ENCODE data around the gene SAA1.
"Not testable (repeated sequence)": the region's sequence is repeated elsewhere in the genome, so short reads cannot be mapped to it uniquely, and the experiment has no call there.

The SAA1 gene

DNA sequence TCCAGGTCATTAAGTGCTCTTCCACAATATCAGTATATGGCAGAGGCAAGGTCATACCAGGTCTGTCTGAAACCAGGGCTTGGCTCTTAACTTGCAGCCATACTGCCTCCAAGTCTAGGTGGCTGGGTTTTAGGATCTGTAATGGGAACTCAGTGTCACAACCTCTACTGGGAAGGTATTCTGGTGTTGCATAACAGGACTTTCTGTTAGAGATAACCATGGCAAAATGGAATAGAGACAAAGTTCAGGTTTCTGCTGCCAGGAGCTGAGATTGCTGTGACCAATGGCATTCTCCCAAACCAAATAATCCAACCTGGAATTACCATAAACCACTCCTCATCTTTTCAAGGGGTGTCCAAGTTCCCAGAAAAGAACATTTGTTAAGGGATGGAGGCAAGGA is 6.8 kb upstream of the SAA1 start:
- DNase-seq (ENCODE audit: low spot score): no peak

DNA sequence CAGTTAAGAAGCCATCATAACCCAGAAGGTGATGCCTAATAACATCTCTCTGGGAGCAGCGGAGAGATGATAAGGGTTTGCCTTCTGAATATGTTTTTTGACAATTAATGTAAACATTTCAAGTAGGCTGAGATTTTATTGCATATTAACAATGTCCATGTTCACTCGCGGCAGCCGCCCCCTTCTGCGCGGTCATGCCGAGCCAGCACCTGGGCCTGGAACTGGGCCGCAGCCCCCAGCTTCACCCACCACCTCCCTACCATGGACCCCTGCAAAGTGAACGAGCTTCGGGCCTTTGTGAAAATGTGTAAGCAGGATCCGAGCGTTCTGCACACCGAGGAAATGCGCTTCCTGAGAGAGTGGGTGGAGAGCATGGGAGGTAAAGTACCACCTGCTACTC is 4.3 kb upstream of the SAA1 start:
- no peak for DNase-seq (ENCODE audit: low spot score)

DNA sequence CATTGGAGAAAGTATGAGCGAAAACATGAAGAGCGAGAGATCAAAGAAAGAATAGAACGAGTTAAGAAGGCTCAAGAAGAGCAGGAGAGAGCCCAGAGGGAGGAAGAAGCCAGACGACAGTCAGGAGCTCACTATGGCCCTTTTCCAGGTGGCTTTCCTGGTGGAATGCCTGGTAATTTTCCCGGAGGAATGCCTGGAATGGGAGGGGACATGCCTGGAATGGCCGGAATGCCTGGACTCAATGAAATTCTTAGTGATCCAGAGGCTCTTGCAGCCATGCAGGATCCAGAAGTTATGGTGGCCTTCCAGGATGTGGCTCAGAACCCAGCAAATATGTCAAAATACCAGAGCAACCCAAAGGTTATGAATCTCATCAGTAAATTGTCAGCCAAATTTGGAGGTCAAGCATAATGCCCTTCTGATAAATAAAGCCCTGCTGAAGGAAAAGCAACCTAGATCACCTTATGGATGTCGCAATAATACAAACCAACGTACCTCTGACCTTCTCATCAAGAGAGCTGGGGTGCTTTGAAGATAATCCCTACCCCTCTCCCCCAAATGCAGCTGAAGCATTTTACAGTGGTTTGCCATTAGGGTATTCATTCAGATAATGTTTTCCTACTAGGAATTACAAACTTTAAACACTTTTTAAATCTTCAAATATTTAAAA is 3.2 kb upstream of the SAA1 start:
- DNase-seq (ENCODE audit: low spot score): not testable (repeated sequence)

DNA sequence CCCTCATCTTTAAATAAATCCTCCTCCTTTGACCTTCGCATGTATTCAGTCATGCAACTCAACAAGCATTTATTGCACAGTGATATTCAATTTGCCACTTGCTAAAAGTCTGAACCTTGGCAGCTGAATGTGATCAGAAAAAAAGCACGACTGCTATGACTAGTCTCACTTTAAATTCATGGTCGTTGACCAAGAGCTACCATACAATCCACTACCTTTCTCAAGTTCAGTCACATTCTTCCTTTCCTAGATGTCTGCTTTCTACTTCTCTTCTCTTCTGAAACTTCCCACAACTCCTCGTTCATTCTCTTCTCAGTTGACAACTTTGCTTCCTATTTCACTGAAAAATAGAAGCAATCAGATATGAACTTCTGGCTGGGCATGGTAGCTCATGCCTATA is 2.0 kb upstream of the SAA1 start:
- DNase-seq (ENCODE audit: low spot score): no peak

DNA sequence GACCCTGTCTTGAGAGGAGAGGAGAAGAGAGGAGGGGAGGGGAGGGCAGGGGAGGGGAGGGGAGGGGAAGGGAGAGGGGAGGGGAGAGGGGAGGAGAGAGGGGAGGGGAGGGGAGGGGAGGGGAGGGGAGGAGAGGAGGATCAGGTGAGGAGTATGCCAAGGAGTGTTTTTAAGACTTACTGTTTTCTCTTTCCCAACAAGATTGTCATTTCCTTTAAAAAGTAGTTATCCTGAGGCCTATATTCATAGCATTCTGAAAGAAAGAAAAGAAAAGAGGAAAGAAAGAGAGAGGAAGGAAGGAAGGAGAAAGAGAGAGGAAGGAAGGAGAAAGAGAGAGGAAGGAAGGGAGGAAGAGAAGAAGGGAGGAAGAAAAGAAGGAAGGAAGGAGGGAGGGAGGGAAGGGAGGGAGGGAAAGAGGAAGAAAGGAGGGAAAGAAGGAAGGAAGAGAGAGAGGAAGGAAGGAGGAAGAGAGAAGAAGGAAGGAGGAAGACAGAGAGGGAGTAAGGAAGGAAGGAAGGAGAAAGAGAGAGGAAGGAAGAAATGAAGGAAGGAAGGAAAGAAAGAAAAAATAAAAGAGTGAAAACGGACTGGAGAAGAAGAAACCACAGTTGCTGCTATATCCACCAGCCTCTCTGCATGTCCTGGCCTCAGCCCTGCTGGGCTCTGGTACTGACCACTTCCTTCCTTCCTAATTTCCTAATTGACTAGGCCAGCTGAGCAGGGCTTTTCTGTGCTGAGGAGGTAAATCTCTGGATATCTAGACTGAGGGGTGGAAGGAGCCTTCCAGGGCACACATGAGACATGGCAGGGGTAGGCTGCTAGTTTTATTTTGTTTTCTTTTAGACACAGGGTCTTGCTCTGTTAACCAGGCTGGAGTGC is 1.1 kb upstream of the SAA1 start:
- DNase-seq (ENCODE audit: low spot score): no peak

DNA sequence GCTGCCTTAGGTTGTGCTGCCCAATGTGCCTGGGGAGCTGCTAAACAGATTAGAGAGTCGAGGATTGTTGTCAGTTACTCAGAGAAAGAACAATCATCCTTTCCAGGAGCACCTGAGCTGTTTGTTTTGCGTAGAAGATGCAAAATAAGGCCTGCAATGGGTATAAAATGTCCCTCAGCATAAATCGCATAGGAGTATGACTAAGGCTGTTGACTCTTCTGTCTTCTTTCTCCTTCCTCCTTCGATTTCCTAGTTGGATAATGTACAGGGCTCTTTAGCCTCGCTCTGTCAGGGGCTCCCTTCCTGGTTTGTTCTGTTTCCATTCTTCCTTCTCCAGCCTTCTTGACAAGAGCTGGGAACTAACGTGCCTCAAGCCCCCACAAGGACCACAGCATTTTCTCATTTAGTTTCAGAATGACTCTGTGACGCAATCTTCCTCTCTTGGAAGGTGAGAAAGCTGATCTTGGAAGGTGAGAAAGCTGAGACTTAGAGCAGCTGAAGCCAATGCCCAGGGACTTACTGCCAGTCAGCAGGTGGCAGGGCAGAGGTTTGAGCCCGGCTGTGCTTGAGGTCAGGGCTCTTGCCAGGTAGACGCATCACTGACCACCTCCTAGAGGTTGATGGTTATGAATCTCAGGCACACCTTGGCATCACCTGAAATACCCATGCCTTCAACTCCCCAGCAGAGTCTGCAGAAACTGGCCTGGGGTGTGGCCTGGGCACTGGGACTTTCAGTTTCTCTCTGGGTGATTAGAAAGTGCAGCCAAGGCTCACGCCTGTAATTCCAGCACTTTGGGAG is 1.5 kb downstream of the SAA1 start:
- DNase-seq (ENCODE audit: low spot score): not testable (repeated sequence)

DNA sequence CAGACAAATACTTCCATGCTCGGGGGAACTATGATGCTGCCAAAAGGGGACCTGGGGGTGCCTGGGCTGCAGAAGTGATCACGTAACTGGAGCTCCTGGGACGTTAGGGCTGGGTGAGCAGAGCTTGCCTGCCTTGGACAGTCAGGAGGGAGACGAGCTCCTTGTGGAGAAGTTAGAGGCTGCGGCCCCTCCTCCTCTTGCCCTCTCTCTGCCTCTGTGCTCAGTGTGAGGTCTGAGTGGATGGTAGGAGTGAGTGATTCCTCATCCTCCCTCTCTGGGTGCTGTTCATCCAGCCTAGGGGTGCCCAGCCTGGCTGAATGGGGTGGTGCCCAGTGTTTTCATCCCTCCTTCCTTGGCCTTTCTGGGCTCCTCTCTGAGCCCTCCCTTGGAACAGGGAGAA is 3.2 kb downstream of the SAA1 start:
- not testable (repeated sequence) for DNase-seq (ENCODE audit: low spot score)

DNA sequence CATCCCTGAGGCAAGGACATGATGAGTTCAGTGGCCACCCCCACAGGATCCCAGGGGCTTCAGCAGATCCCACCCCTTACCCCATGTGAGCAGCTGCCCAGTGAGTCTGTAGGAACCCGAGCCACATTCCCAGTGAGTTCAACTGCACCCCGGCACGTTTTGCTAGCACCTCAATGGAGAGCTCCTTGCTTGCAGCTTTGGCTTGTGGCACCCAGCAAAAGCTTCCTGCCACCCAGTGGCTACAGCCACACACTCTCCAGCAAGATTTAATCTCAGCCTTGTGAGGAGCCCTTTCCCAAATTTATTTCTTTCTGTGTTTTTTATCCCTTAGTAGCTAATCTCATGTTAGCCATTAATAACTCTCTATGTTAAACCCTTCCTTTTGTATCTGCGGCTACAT is 4.0 kb downstream of the SAA1 start:
- no peak for DNase-seq (ENCODE audit: low spot score)

DNA sequence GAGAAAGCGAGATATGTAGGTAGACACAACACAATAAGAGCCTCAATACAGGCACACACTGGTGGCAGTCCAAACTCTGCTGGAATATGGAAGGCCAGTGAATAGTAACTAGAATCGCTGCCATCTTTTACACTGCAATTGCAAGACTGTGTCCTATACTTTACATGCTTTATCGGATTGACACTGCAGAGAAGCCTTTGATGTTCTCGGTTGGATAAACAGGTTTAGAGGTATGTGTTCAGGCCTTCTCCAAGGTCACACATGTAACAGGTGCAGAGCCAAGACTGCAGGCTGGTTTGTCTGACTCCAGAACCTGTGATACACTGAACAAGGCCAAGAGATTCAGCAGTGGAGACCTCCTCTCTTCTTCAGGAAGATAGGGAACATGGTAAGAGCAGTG is 5.1 kb downstream of the SAA1 start:
- no peak for DNase-seq (ENCODE audit: low spot score)

DNA sequence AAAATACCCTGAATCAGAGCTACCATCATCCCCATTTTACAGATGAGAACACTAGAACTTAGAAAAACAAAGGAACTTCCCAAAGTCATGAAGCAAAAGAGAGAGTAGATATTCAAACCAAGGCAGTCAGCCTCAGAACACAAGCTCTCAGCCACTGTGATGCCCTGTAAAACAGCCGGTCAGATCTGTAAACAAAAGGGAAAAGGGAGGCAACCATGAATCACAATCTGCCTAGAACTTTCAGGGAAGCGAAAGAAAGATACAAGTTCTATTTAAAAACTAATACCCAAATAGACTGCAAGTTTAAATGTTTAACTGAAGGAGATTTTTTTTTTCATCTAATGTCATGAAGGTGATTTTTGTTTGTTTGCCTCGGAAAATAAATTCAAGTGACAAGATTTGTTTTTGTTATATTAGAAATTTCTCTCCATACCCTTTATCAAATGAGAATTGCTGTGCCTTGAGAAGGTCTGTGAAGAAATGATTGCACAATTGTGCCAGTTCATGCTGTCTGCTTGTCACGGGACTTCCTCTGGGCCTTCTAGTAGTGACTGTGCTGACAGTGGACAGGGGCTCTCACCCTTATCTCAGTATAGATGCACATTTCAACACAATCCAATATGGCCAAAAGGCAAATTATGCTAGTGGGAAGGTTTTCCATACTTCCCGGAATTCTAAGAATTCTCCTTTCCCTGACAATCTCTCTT is 11.7 kb downstream of the SAA1 start:
- peak; percentile 72 for DNase-seq (ENCODE audit: low spot score)

DNA sequence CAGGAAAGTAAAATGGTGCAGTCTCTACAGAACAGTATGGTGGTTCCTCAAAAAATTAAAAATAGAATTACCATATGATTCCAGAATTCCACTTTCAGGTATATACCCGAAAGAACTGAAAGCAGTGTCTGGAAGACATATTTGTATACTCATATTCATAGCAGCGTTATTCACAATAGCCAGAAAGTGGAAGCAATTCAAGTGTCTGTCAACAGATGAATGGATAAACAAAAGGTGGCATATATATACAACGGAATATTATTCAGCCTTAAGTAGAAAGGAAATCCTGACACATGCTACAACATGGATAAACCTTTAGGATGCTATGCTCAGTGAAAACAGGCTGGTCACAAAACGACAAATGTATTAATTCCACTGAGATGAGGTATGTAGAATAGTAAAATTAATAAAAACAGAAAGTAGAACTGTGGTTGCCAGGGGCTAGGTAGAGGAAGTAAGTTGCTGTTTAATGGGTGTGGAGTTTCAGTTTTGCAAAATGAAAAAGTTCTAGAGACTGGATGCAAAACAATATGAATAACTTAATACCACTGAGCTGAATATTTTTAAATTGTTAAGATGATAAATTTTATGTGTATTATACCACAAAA is 14.5 kb downstream of the SAA1 start:
- no peak for DNase-seq (ENCODE audit: low spot score)

DNA sequence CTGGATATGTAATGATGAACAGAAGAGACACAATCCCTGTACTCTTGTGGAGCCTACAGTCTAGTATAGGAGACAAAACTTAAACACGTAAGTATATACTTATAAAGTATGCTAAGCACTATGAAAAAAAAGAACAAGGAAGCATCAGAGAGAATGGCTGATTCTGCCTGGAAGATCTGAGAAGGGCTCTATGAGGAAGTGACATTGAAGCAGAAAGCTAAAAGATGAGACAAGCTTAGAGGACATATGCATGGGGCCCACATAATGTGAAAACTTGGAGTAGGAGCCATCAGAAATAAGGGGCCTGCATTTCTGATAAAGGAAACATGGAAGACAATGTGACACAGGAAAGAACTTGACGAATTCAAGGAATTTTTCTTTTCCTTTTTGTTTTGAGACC is 16.6 kb downstream of the SAA1 start:
- DNase-seq (ENCODE audit: low spot score): peak; percentile 24

DNA sequence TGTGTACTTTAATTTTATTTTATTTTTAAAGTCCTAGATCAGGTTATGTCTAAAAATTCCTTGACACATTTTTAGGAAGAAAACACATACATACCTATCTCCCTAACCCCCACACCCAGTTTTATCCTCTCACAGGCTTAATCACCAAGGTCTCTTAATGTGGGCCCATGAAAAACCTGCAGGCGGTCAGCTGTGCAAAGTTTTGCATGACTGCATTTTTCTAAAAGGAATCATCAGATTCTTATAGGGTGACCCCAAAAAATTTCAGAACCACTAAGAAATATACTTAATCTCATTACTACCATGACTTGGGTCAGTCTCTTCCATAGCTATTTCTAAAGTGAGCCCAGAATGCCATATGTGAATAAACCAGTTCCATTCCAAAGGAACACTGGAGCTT is 19.8 kb downstream of the SAA1 start:
- no peak for DNase-seq (ENCODE audit: low spot score)

DNA sequence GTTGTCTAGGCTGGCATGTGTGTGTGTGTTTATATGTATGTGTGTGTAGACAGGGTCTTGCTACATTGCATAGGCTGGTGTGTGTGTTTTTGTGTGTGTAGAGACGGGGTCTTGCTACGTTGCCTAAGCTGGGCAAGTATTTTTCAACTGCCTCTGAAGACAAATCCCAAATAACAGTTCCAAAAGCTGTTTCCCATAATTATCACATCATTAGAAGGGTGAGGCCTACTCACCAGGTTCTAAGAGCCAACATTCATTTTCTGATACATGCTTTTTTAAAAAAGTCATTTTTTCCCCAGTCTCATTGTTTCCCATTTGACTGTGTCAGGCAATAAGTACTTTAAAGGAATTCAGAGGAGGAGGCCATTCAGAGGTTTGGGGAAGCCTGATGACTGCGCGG is 22.8 kb downstream of the SAA1 start:
- no peak for DNase-seq (ENCODE audit: low spot score)

DNA sequence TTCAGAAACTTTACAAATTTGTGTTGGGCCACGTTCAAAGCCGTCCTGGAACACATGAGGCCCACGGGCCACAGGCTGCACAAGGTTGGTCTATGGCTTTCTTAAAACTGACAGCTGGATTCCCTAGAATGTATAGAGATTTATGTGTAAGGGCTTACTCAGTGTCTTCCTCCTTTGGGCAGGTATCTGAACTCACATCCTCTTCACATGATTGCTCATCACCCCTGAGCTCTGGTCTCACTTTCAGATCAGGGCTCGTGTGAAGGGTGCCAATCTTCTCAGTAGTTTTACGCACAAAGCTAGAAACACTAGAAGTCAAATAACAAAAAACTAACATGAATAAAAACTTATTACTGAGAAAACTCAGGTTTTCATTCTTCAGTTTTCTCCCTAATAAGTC is 28.8 kb downstream of the SAA1 start:
- no peak for DNase-seq (ENCODE audit: low spot score)

DNA sequence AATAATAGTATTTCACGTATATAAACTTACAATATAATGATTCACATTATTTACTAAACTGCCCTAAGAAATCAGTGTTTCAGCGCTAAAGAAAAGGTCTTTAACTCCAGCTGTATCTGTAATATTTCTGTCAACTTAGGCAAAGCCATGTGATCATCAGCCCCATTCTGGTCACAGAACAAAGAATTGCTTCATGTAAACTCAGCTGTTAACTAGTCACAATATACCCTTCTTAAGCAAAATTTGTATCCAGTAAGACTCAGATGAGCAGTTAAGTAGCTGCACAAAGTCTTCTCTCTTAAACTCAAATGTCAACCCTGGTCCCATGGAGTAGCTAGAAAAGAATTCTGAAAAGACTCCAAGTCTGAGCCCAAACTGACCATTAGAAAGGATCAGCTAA is 29.3 kb downstream of the SAA1 start:
- peak; percentile 82 for DNase-seq (ENCODE audit: low spot score)

DNA sequence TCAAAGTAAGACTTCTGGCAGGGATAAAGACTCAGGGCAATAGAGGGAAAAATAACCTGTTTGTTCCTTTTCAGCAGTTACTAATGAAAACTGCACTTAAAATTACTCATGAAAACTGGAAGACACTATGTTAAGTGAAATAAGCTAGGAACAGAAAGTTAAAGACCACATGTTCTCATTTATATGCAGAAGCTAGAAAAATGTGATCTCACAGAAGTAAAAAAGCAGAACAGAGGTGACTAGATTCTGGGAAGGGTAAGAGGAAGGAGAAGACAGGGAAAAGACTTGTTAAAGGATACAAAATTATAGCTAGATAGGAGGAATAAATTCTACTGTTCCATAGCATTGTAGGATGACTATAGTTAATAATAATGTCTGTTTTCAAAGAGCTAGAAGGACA is 33.7 kb downstream of the SAA1 start:
- DNase-seq (ENCODE audit: low spot score): no peak

DNA sequence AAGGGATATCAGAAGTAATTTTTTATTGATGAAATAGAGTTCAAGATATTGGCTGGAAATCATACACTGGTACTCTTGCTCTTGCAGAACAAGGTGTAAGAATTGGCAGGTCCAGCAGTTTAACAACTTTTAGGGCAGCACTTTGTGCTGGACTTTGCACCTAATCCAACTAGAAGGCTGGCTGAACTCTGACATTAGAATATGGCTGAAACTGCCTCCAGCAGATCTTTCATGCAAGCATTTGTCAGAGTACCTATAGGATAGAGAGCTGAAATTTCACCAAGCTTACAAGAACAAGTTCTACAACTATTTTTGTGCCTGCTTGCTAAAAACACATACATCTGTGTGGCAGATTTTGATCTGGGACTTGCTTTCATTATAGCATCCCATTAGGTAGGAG is 38.7 kb downstream of the SAA1 start:
- DNase-seq (ENCODE audit: low spot score): no peak

DNA sequence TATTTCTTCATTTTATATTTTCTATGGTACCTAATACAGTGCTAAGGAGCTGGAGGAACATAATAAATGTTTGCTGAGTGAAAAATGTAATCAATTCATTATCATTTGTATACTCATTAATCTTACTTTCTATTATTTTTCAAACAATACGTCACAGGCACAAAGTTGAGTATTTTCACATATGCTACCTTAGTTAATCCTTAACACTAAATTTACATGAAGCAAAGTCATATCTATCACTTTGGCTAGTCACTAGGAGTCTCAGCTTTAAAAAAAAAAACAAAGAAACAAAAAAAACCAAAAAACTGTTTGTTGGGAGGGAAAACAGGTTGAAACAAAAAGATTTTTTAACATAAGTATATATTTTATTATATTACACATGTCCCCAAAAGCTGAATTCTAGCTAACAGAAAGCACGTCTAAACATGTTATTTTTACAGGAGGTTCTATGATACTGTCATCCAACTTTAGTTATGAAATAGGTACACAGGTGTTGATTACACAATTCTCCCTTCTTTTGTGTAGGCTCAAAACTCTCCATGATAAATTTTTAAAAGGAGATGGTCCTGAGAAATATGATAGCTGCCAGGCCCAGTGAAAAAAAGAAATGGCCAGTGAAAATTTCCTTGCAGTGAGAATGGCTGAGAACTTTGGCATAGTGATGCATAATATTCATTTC is 41.5 kb downstream of the SAA1 start:
- no peak for DNase-seq (ENCODE audit: low spot score)

DNA sequence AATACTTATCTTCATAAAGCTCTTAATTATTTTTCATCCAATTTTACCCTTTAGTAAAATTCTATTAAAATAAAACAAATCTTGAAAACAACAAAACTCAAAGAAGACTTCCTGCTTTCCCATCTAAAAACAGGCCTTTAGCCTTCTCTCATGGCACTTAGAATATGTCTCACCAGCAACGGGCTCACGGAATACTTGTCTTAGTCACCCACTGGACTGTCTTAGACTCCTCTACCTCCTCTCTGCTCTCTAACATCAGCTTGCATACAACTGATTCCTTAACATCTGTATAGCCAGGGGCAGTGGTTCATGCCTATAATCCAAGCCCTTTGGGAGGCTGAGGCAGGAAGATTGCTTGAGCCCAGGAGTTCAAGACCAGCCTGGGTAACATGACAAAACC is 42.2 kb downstream of the SAA1 start:
- DNase-seq (ENCODE audit: low spot score): no peak

DNA sequence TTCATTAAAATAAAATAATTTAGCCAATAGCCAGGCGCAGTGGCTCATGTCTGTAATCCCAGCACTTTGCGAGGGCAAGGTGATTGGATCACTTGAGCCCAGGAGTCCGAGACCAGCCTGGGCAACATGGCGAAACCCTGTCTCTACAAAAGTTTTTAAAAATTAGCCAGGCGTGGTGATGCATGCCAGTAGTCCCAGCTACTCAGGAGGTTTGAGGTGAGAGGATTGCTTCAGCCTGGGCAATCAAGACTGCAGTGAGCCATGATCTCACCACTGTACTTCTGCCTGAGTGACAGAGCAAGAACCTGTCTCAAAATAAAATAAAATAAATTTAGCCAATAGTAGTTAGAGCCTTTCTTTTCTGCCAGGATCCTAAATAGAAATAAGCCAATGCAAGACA is 43.6 kb downstream of the SAA1 start:
- no peak for DNase-seq (ENCODE audit: low spot score)

Measured in pons (tissue), 1 donor.